Measurements from ENCODE around the gene KIAA1671.

DNA sequence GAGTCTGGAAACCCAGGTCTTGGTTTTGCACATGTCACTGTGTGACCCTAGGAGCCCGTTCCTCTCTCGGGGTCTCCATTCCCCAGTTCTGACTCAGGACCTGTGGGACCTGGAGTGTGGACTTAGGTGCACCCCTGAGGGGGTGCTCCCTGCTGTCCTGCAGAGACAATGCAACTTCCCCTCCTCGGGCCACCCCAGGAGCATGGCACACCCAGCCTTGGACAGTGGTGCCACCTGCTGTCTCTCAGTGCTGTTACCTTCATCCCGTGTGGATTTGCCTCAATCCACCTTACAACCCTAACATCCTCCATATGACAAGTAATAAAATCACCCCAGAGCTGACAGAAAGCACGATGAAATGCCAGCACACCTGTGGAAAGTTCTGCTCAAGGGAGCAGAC lies 219.6 kb downstream of the KIAA1671 start:
- TF ChIP-seq, protein P1, sequence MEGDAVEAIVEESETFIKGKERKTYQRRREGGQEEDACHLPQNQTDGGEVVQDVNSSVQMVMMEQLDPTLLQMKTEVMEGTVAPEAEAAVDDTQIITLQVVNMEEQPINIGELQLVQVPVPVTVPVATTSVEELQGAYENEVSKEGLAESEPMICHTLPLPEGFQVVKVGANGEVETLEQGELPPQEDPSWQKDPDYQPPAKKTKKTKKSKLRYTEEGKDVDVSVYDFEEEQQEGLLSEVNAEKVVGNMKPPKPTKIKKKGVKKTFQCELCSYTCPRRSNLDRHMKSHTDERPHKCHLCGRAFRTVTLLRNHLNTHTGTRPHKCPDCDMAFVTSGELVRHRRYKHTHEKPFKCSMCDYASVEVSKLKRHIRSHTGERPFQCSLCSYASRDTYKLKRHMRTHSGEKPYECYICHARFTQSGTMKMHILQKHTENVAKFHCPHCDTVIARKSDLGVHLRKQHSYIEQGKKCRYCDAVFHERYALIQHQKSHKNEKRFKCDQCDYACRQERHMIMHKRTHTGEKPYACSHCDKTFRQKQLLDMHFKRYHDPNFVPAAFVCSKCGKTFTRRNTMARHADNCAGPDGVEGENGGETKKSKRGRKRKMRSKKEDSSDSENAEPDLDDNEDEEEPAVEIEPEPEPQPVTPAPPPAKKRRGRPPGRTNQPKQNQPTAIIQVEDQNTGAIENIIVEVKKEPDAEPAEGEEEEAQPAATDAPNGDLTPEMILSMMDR (conservative IDR thresholded peaks at IDR 0.05): peak; percentile 76
- no peak for TF ChIP-seq ZFX (IDR thresholded peaks at IDR 0.05)
